Fibroblast of mammary gland (primary cell): ENCODE data around the gene LRRC46.

Source experiments
- DNase-seq: peaks from one replicate; pipeline ENCODE4 v3.0.0-alpha.2; 2010; ENCODE audit warnings: low read depth
- H3K4me3 ChIP-seq: 2 replicates; pipeline ENCODE4 v1.5.1; 2011; ENCODE audit warnings: low read depth, mild to moderate bottlenecking, low read length, moderate library complexity; ENCODE audit not compliant: control insufficient read depth
- CTCF ChIP-seq: conservative IDR thresholded peaks from 2 replicates; pipeline ENCODE4 v1.5.1; 2011; ENCODE audit warnings: low read depth, low read length, inconsistent platforms; ENCODE audit not compliant: control insufficient read depth, insufficient read depth

The LRRC46 gene

DNA sequence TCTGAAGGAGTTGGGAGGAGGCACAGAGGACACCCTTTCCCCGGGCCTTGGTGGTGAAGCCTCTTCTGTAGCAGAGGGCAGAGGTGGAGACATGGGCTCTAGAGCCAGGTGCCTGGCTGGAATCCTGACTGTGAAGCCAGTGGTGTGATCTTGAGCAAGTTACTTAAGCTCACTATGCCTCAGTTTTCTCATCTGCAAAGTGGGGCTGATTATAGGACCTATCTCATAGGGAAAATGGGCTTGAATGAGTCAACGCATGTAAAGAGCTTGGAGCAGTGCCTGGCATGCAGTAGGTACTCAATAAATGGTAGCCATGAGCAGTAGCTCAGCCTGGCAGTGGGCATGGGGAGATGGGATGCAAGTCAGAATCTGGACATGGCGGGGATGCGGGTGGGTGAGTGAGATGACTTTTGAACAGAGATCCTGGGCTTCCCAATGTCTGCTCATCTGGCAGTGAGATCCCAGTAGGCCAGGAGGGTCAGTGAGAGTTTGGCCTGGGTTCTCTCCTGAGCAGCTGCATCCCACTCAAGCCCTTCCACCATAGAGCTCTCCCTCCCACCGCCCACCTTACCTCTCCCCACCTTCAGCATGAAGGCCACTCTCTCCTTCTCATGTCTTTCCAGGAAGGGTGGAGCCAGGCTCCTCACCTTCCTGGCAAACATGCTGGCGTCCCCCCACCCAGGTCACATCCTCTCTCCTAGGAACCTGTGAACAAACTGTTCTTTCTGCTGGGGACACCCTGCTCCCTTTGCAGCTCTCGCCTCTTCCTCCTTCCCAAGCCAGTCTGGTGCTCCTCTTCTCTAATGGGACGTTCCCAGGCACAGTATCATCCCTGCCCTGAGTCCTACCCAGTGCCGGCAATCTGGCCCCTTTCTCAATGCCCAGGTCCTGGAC lies 51.5 kb downstream of the LRRC46 start:
- DNase-seq = no peak
- no peak for TF ChIP-seq CTCF
- H3K4me3 ChIP-seq = no peak overlapping the region

DNA sequence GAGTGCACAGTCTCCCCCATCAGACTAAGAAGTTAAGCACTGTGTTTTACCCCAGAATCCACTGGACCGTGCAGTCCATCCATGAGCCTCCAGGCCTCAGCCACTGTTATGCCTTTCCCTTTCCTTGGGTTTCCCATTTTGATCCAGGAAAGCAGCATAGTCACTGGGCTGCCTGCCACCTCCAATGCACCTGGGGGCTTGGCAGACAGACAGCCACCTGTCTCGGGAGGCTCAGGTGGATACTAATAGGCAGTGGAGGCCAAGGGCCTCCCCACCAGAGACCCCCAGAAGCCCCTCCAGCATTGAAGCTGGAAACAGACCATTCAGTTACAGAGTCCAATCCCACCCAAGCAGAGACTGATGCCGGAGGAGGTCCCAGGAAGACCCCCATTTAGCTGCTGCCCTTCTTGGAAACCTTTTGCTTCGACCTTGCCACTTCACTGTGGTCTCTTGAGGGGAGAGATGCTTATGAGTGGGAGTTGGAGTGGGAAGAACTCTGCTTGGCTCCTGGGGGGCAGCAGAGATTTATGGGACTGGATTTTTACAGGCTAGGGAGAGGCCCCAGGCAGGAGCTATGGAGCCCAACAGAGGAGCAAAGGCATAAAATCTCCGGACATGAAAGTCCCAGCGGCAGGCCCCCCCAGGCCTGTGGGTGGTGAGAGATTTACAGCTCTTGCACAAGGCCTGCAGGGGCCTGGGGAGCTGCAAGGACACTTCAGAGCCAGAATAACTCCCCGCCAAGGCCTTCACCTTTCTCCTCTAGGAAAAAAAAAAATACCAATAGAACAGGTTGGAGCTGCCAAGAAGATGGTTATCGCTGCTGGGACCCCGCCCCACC lies 52.3 kb downstream of the LRRC46 start:
- no peak for DNase-seq
- H3K4me3 ChIP-seq = no peak overlapping the region
- no peak for TF ChIP-seq CTCF

DNA sequence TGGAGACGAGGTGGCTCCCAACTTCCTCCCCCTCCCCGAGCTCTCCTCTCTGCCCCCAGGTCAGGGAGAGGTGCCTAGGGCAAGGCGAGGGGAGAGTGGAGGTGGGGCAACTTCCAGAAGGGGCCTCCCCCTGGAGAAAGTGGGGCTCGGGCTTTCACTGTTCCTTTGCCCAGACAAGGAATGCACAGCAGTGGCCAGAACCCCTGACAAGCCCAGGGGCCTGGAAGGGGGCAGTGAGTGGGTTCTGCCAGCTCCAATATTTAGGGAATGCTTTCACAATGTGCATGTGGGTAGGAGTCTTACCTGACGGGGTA lies 52.9 kb downstream of the LRRC46 start:
- H3K4me3 ChIP-seq = no peak overlapping the region
- no peak for TF ChIP-seq CTCF

DNA sequence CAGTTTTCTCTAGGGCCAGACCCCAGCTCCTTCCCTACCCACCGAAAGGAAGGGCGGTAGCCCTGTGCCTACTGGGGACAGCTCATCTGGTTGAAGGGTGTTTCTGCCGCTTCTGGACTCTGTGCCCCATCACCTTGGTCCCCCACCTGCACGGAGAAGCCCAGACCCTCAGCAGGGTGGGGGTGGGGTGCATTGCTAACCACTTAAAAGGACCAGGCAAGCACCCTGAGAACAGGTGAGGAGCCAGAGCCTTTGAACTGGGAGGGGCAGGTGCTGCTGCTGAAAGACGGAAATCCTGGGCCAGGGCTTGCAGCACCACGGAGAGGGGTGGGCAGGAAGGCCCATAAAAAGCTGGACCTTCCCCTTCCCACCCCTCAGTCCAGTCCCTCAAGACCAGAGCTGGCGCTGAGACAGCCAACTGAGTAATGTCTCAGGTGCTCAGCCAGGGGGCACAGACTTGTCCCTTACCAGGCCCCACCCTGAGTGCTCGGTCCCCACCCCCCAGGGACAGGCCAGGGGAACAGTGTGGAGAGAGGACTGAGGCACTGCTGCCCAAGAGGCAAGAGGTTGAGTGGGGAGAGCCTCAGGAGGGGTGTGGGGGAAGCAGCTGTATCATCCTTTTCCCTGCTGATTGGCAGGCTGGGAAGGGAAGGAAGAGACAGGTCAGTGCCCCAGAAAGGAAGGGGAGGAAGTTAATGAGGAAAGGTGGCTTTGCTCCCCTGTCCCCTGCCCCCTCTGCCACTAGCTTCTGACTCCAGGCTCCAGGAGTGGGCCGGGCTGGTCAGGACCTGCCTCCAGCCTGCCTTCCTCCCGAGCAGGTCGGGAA lies 53.6 kb downstream of the LRRC46 start:
- TF ChIP-seq CTCF = no peak
- no peak for DNase-seq

More for the DNA sequence above, 52.9 kb downstream of the LRRC46 start:
- no peak for DNase-seq

More for the DNA sequence above, 53.6 kb downstream of the LRRC46 start:
- H3K4me3 ChIP-seq = no peak overlapping the region
